Endometrial microvascular endothelial cells (primary cell): ENCODE data around the gene ERP44. TPM values are rescaled to one million over a fixed set of nuclear protein-coding genes. Genes with fewer than 3 reads are reported as not detected.
"Not testable (repeated sequence)": the region's sequence is repeated elsewhere in the genome, so short reads cannot be mapped to it uniquely, and the experiment has no call there.

ENCODE experiments used
- in situ Hi-C: cut with HindIII; loops from 2 replicates; pipeline ENCODE4 v1.10.0; 2017; ENCODE audit warnings: low sequenced_read_pairs, low pct_unique_long_range_greater_than_20kb; ENCODE audit errors: inconsistent ontology term
- total RNA-seq: library from RNA; depleted of rRNA; stranded (reverse); fragments of >200 nt; gene quantifications from one replicate; pipeline ENCODE4 v1.2.3, GENCODE V29; 2015; ENCODE audit errors: inconsistent ontology term

Gene ERP44
- total RNA-seq, 1 donor from 2014 or later, result 16.6 TPM

DNA sequence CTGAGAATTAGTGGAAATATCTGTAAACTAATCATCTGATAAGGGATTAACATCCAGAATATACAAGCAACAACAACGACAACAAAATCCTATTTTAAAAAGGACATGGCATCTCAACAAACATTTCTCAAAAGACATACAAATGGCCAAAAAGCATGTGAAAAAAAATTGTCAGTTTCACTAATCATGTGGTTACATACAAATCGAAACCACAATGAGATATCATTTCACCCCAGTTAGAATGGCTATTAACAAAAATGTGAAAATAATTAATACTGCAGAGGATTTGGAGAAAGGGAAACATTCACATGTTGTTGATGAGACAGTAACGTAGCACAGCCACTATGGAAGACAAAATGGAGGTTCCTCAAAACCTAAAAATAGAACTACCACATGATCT, 69.5 kb downstream of the ERP44 start:
- in situ Hi-C loops, result loop anchor here (25.0 kb wide), 1 partner anchor 183 kb away; no protein-coding TSS in a partner anchor

DNA sequence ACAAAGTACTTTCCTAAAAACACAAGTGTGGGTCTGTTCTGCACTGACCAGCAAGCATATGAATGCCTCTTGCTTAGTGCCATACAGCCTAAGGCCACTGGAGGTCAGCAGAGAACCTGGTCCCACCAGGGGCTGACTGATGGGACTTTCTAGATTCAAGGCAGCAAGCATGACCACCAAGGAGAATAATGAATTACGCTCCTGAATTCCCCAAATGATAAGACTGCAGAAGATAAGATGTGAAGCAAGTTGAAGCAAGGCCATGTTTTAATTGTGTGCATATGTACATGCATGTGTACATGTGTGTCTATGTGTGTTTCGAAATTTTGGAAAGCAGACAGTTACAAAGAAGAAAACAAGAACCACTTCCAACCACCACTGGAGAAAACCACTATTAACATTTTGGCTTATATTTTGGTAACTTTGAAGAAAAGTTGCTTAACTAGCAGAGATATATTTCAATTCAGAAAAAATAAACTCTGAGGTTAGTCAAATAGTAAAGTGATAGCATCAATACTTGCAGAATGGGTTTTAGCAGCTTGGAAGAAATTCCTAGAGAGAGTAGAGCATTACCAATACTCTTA, 70.5 kb downstream of the ERP44 start:
- in situ Hi-C loops, result loop anchor here (25.0 kb wide), 1 partner anchor 184 kb away; no protein-coding TSS in a partner anchor

DNA sequence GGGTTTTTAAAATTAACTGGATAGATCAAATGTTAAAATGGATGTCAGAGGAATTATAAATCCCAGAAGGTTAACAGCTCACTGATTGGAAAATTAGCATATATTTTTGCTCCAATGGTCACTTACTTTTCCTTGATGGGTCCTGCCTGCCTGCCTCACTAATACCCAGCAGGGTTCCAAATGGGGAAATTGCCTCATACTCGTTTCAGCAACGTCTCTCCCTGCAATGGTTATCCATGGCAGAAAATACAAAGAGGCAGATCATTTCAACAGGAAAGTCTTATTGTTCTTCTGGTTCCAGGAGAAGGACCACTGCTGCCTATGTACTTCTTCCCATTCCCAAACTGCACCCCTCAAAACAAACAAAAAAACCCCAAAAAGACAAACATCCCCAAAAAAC, 71.3 kb downstream of the ERP44 start:
- in situ Hi-C loops, result loop anchor here (25.0 kb wide), 1 partner anchor 185 kb away; no protein-coding TSS in a partner anchor

DNA sequence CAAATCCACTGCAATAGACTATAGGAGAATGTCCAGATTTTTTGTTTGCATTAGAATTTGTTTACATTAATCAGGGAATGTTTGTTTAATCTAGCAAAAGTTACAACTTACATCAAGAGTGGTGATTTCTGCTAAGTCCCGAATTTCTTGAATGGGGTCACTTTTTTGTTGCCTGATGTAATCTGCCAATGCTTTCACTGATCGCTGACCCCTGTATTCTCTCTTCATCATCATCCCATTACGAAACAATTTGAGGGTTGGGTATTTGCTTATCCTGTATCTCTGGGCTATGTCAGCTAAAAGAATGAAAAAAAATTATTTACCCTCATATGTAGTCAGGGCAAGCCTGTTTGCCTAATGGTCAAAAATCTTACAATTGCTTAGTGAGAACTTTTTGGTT, 76.9 kb downstream of the ERP44 start:
- in situ Hi-C loops, result no loop called here

DNA sequence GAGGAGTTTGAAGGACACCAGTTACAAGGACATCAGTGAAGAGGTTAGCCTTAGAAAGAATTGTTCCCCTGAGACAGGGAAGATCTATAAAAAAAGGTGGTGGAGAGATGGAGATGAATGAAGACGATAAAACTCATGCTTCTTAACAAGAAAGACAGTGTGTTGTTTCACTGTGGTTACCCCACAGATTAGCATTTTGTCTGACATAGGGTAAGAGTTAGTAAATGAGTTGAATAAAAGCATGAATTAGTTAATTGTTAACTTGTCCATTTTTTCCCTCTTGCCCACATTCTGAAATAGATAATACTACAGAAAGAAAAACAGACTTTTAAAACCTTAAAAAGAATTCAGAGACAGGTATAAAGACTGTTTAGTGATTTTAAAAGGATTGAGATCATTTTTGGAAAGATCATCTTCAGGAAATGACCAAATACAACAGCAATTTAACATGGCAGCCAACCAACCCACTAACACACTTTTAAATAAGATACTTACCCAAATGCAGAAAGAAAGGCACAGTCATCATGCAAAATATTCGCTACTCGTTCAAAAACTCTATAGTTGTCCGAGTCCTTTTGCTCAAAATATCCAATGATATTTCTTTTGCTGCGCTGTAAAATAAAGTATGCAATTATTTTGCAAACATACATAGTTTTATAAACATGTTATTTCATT, 78.5 kb downstream of the ERP44 start:
- in situ Hi-C loops, result no loop called here

DNA sequence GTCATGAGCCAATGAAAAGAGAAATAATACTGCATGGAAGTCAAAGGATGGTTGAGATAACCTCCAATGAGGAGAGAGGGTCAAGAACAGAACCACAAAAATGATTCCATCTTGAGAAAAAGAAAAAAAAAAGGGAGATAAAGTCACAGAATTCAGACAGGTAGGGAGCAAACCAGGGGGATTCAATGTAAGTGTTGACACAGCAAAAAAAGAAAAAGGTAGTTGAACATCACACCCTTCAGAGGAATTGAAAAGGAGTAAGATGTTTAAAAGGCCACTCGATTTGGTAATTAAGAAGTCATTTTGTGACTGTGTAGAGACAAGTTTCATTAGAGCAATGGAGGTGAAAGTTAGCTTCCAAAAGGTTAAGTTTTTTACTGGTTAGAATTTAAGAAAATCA, 79.3 kb downstream of the ERP44 start:
- in situ Hi-C loops, result no loop called here

DNA sequence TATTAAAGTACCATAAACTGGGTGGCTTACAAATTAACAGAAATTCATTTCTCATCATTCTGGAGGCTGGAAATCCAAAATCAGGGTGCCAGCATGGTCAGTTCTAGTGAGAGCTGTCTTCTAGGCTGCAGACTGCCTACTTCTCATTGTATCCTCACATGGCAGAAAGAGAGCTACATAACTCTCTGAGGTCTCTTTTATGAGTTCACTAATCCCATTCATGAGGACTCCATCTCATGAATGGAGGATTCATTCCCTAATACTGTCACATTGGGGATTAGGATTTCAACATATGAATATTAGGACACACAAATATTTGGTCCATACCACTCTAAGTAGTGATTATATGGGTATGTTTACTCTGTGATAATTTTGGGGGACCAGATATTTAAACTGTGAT, 84.0 kb downstream of the ERP44 start:
- in situ Hi-C loops, result no loop called here

DNA sequence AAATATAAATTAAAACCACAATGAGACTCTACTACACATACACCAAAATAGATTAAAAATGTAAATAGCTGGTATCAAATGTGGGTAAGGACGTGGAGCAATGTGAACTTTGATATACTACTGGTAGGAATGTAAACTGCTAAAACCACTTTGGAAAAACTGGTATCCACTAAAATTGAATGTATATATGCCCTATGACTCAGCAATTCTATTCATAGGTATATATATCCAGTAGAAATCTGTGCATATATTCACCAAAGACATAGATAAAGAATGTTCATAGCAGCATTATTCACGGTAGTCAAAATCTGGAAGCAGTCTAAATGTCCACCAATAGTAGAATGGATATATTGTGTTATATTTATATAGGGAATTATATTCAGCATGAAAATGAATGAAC, 85.2 kb downstream of the ERP44 start:
- in situ Hi-C loops, result no loop called here

DNA sequence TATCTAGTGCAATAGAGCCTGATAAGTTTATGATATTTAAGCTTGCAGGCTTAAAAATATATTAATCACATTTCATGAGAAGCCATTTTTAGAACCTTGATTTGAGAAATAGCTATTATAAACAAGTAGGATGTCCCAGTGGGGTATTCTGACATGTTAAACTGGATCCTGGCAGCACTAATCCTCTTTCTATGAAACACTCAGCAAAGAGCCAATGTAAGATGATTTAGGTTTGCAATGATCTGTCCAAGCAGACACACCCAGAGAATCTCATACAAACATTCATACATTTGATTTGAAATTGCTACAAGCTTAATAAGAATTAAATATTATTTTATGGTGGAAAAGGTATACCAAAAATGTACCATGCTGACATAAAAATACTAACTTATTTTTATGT, 86.5 kb downstream of the ERP44 start:
- in situ Hi-C loops, result no loop called here

DNA sequence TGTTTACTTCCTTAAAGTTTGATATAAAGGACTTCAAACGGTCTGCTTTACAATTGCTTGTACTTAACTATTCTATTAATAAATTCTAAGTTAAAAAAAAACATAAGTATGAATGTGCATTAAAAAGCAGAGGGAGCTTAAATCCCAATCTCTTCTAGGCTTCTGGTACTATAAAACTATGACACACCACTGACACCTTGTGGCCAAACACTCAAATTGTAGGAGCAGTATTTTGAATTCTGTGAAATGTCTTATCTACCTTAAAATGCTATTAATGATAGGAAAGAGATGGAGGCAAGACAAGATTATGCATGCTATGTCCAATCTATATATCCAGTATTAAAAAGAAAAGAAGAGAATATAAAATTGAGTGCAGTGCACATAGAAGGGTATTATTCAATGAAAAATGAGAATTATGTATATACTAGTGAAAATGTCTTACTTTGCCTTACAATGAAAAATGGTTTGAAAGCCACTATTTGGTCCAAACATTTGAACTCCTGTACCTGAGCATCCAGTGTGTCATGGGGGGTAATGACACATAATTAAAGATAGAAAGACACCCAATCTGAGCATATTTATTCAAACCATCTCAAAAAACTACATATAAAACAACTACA, 87.6 kb downstream of the ERP44 start:
- in situ Hi-C loops, result no loop called here

DNA sequence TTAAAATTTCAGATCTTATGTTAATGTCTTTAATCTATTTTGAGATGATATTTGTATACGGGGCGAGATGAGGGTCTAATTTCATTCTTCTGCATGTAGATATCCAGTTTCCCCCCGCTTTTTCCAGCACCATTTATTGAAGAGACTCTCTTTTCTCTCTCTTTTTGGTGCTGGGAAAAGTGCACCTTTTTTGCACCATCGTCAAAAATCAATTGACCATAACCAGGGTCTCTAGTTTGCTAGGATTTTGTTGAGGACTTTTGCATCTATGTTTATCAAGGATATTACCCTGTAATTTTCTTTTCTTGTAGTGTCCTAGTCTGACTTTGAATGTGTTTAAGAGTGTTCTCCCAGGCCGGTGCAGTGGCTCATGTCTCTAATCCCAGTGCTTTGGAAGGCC, 99.0 kb downstream of the ERP44 start:
- in situ Hi-C loops, result no loop called here

DNA sequence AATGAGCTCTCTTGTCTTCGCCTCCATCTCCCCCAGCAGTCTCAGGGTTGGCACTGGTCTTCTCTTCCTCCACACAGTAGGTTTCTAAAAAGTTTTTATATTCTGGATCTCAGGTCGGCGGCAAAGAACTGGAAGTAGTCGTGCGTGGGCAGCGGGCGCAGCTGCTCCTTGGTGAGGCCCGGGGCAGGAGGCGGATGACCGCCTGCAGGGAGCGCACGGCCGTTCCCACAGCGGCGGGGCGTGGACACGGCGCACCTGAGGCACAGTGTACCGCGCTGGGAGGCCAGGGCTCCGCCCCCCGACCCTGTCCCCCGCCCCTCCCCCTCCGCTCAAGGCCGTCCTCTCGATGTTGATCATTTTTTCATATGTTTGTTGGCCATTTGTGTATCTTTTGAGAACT, 99.9 kb downstream of the ERP44 start:
- in situ Hi-C loops, result no loop called here

DNA sequence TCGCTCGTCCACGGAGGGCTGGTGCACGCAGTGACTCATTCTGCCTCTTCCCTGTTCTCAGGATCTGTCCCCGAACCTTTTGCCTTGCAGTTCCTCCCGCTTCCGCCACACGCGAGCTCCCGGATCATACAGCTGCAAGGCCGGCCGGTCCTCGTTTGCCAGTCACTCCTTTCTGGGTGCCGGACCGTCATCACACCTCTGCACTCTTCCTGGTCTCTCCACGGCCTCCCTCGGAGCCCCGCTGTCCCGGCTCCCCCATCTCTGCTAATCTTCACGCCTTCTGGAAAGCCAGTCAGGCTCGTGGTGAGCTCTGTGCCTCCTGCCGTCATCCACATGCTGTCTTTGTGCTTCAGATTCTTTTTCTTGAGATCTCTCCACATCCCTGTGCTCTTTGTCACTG, 100.5 kb downstream of the ERP44 start:
- in situ Hi-C loops, result no loop called here

DNA sequence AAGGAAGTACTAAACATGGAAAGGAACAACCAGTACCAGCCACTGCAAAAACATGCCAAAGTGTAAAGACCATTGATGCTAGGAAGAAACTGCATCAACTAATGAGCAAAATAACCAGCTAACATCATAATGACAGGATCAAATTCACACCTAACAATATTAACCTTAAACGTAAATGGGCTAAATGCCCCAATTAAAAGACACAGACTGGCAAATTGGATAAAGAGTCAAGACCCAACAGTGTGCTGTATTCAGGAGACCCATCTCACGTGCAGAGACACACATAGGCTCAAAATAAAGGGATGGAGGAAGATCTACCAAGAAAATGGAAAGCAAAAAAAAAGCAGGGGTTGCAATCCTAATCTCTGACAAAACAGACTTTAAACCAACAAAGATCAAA, 108.3 kb downstream of the ERP44 start:
- in situ Hi-C loops, result not testable (repeated sequence)

DNA sequence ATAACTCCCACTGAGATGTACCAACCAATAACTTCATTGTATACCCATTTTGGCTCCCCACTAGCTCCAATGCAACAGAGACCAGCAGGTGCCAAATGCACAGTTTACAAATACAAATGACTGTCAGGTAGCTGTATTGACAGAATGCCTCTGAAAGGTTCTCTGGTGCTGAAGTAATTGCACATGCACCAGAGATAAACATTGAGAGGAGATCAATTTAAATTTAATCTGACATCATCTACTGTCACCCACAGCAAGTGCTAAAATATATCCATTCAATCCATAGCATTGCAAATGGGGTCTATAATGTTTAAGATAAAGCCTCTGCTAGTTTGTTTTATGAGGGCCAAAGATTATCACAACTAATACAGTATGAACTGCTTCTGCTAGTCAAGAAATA, 112.2 kb downstream of the ERP44 start:
- in situ Hi-C loops, result no loop called here

DNA sequence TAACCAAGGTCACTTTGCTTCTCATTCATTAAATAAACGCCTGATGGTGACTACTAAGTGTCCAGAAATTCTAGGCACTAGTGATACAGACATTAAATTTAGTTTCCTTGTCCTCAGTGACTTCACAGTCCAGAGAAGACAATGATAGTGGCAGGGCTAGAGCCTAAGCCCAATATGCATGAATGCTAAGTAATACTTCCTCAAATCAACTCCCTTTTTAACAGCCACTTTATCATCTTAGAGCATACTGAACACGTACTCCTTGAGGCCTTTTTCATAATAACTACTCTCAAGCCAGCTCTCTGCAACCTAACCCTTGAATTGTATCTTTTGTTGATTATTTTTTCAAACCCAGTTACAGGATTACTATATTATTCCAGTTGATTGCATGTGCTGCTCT, 118.2 kb downstream of the ERP44 start:
- in situ Hi-C loops, result no loop called here

DNA sequence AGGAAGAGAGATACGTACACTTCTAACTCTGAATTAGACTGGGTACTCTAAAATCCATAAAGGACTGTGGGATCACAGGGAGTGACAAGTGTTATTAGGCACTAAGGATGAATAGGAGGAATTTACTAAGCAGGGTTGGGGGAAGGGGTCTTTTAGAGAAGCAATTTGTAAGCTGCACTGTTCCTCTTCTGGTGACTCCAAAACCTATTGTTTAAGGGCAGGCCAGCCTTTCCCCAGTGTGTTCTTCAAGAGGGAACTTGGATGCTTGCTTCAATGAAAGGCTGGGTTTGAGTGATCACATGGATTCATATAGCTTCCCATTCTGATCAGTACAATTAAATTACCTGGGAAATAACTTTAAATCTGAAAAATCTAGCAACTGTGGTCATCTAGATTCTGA, 120.6 kb downstream of the ERP44 start:
- in situ Hi-C loops, result no loop called here

DNA sequence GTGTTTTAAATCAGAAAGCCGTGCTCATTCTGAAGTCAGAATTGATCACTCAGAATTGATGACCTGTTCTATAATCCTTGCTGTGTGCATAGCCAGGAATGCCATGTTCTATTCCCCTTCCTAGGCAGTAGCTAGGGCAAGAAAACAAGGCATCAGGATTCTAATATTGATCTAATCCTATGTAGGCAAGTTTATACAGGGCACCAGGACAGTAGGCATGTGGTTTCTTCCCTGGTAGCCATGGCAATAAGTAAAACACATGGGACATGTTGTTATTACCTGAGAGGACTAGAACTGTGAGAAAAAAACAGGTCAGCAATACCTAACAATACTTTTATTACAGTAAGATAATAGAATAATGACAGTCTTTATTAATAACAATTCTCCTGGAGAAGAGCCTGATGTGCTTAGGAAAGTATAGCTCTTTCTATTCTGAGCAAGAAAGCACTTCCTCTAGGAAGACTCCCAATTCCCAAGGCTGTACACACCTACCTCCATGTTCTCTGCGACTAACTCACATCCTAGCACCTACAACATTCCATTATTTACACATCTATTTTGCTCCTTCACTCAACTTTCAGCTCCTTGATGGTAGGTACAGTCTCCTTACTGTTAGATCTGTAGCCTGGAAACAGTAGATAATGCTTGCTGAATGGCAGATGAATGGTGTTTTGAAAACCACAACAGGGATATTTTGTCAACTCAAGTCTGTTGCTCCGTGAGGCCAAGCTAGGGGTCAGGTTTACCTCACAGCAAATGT, 121.6 kb downstream of the ERP44 start:
- in situ Hi-C loops, result no loop called here

DNA sequence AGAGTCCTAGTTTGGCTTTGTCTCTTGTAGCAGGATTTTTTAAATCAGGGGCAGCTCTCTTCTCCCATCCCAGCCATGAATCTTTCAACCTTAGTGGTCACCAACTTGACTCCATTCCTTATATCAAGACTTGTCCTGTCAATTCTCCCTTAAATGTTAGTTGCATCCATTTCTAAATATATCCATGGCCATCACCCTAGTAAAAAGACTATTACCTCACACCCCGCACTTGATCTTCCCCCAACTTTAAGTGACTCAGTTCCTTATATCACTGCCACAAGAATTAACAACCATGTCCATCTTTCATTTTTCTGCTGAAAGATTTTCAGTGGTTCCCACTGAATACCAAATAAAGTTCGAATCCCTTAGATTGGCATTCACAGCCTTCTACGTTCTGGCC, 125.3 kb downstream of the ERP44 start:
- in situ Hi-C loops, result no loop called here

DNA sequence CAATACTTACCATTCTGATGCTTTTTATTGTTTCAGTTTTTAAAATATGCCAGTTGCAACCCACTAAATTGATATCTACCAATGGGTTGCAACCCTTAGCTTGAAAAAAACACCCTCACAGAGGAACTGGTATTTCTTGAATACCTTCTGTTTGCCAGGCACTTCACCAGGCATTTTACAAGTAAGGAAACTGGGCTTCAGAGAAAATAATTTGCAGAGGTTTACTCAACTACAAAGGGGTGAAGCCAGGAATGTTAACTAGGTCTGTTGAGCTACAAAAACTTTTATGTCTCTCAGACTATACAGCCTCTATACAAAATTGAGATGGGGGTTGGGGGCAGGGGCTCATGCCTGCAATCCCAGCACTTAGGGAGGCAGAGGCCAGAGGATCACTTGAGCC, 127.4 kb downstream of the ERP44 start:
- in situ Hi-C loops, result no loop called here
